Colonic mucosa (tissue), 4 donors: Measurements from ENCODE around the gene TTF2. TPM values are rescaled to one million over a fixed set of nuclear protein-coding genes. Genes with fewer than 3 reads are reported as not detected.

Source experiments
- DNase-seq: peaks from one replicate; pipeline ENCODE4 v3.0.0-alpha.2; 2020
- H3K27ac ChIP-seq: fragments of 200-600 bp; one replicate; pipeline ENCODE4 v1.8.0; 2021
- H3K27me3 ChIP-seq: fragments of 200-600 bp; one replicate; pipeline ENCODE4 v1.8.0; 2021
- H3K36me3 ChIP-seq: fragments of 200-600 bp; one replicate; pipeline ENCODE4 v1.8.0; 2021
- H3K4me1 ChIP-seq: fragments of 200-600 bp; one replicate; pipeline ENCODE4 v1.8.0; 2021; ENCODE audit warnings: mild to moderate bottlenecking
- H3K4me3 ChIP-seq: fragments of 200-600 bp; one replicate; pipeline ENCODE4 v1.8.0; 2021
- H3K9ac ChIP-seq, 2 donors: one replicate each; pipeline ENCODE4 v1.7.0; 2013; ENCODE audit warnings: control low read depth in 2 of 2, low read depth in 2 of 2, low read length in 2 of 2
- H3K9me3 ChIP-seq: fragments of 200-600 bp; one replicate; pipeline ENCODE4 v1.8.0; 2021
- intact Hi-C: fragments of 100-400 bp; cut with DNase I; formaldehyde crosslinking; loops from one replicate; pipeline ENCODE4 v1.14.1; 2022
- total RNA-seq, 2 donors: library from RNA; stranded (reverse); fragmentation: NEBNext Ultra II Directional in 1 of 2; extraction: Animal tissue kit (Norgen Biotek cat#: 25700) in 1 of 2; gene quantifications; one replicate each; pipeline ENCODE4 v1.2.1, GENCODE V29; 2021
- TF ChIP-seq, protein P1 (sequence below): fragments of 200-600 bp; IDR thresholded peaks from one replicate; pipeline ENCODE4 v1.8.0; 2022; ENCODE audit warnings: antibody characterized with exemption, mild to moderate bottlenecking
- donor health status: healthy.
- donor health status: DM: no; HTN: no; CAD: no.
- donor health status: DM: no; HTN: no; CAD: no.

The TTF2 gene
- total RNA-seq, 2 donors from 2014 or later = 25.0 to 50.5 TPM

DNA sequence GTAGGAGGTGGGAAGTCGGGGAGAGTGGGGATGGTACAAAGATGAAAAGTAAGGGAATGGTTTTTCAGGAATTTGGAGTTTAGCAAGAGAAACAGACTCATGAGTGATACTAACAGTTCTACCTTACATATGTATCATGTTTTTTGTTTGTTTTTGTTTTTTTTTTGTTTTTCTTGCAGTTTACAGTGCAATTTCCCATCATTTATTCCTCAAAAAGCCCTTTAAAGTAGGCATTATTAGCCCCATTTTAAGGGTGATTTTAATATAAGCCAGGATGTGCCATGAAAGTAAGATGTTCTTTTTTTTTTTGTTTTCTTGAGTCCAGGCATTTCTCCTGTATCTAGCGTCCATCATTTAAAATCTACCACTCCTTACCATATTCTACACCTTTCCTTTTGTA is 75.2 kb downstream of the TTF2 start:
- Histone ChIP-seq H3K4me3 (no peak overlapping the region), H3K27me3 (peaks cover 5% of the 10 kb centered on the region), H3K27ac (no peak overlapping the region), H3K9me3 (no peaks in the 10 kb centered on the region), H3K36me3 (no peaks in the 10 kb centered on the region), H3K9ac (no peak overlapping the region), H3K4me1 (no peaks in the 10 kb centered on the region)
- DNase-seq = no peak
- TF ChIP-seq, protein P1, sequence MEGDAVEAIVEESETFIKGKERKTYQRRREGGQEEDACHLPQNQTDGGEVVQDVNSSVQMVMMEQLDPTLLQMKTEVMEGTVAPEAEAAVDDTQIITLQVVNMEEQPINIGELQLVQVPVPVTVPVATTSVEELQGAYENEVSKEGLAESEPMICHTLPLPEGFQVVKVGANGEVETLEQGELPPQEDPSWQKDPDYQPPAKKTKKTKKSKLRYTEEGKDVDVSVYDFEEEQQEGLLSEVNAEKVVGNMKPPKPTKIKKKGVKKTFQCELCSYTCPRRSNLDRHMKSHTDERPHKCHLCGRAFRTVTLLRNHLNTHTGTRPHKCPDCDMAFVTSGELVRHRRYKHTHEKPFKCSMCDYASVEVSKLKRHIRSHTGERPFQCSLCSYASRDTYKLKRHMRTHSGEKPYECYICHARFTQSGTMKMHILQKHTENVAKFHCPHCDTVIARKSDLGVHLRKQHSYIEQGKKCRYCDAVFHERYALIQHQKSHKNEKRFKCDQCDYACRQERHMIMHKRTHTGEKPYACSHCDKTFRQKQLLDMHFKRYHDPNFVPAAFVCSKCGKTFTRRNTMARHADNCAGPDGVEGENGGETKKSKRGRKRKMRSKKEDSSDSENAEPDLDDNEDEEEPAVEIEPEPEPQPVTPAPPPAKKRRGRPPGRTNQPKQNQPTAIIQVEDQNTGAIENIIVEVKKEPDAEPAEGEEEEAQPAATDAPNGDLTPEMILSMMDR = no peak
- intact Hi-C loops = no loop called here

DNA sequence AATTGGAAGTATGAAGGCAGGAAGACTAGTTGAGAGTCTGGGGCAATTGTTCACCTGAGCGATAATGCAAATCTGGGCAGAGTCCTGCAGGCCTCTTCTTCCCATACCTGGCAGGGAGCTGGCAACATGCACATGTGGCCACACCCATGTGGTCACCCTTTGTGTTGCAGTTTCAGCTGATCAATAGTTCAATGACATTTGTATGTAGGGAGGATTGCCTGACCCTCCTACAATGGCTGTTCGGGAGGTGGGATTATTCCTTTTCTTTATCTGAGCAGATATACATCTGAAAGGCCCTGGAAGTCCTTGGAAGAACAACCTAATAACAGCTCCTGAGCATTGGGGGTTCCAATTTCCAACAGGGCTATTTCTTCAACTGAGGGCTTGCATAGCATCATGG is 76.6 kb downstream of the TTF2 start:
- Histone ChIP-seq H3K27me3 (peaks cover 5% of the 10 kb centered on the region), H3K4me1 (no peaks in the 10 kb centered on the region), H3K9me3 (no peaks in the 10 kb centered on the region), H3K9ac (no peak overlapping the region), H3K4me3 (no peak overlapping the region), H3K36me3 (no peaks in the 10 kb centered on the region), H3K27ac (no peak overlapping the region)
- DNase-seq = no peak
- intact Hi-C loops = no loop called here
- TF ChIP-seq, protein P1 = no peak

GRCh38 chr1:117137281-117137855 is 77.2 kb downstream of the TTF2 start:
- TF ChIP-seq, protein P1 = no peak
- no peak overlapping the region for H3K4me3 ChIP-seq
- no peaks in the 10 kb centered on the region for H3K36me3 ChIP-seq
- peaks cover 5% of the 10 kb centered on the region for H3K27me3 ChIP-seq
- H3K9ac ChIP-seq = no peak overlapping the region
- no peak for DNase-seq
- H3K27ac ChIP-seq = no peak overlapping the region
- no peaks in the 10 kb centered on the region for H3K4me1 ChIP-seq
- intact Hi-C loops = no loop called here
- H3K9me3 ChIP-seq = no peaks in the 10 kb centered on the region

GRCh38 chr1:117138106-117138505 is 78.0 kb downstream of the TTF2 start:
- H3K9ac ChIP-seq = no peak overlapping the region
- no peaks in the 10 kb centered on the region for H3K4me1 ChIP-seq
- H3K27me3 ChIP-seq = no peaks in the 10 kb centered on the region
- no peak for DNase-seq
- intact Hi-C loops = no loop called here
- H3K36me3 ChIP-seq = no peaks in the 10 kb centered on the region
- H3K4me3 ChIP-seq = no peak overlapping the region
- H3K9me3 ChIP-seq = no peaks in the 10 kb centered on the region
- TF ChIP-seq, protein P1 = no peak
- no peak overlapping the region for H3K27ac ChIP-seq

DNA sequence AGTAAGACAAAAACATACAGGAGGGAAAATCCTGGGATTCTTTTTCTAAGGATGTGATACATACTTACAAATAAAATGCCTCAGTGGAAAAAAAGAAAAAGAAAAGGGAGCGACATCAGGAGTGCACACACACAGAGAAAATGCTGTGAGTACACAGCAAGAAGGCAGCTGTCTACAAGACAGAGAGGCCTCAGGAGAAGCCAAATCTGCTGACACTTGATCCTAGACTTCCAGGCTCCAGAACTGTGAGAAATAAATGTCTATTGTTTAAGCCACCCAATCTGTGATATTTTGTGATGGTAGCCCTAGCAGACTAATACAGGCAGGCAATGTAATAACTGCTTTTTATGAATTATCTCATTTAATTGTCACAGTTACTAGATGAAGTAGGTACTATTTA is 78.4 kb downstream of the TTF2 start:
- no peak overlapping the region for H3K4me3 ChIP-seq
- intact Hi-C loops = no loop called here
- no peaks in the 10 kb centered on the region for H3K9me3 ChIP-seq
- no peak overlapping the region for H3K27ac ChIP-seq
- DNase-seq = no peak
- no peak overlapping the region for H3K9ac ChIP-seq
- H3K4me1 ChIP-seq = no peaks in the 10 kb centered on the region
- TF ChIP-seq, protein P1 = no peak
- no peaks in the 10 kb centered on the region for H3K36me3 ChIP-seq
- H3K27me3 ChIP-seq = no peaks in the 10 kb centered on the region
